GM19193 (cell line): ENCODE data around the gene CCM2L.

Source experiments
- POLR2A ChIP-seq: IDR thresholded peaks from 4 replicates; pipeline ENCODE4 v1.6.1; 2011; ENCODE audit not compliant: insufficient read depth, insufficient read length; ENCODE audit errors: extremely low read depth

Gene CCM2L

GRCh38 chr20:32034581-32035425, 24.6 kb downstream of the CCM2L start:
- no peak for TF ChIP-seq POLR2A

DNA sequence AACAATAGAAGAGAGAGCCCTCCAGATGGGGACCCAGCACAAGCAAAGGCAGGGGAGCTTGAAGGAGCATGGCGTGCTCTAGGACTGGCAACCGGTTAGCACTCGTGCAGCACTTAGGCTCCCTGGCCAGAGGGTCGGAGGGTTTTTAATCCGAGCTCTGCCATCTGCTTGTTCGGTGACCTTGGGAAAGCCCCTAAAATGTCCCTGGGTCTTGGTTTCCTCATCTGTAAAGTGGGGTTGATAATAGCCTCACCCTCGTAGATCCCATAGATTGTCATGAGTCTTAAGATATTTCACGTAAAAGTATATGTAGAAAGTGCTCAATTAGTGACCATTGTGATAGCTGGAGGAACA, 25.2 kb downstream of the CCM2L start:
- TF ChIP-seq POLR2A: no peak

- no peak for TF ChIP-seq POLR2A
These were observed 26.0 kb downstream of the CCM2L start for GRCh38 chr20:32036252-32036651.

DNA sequence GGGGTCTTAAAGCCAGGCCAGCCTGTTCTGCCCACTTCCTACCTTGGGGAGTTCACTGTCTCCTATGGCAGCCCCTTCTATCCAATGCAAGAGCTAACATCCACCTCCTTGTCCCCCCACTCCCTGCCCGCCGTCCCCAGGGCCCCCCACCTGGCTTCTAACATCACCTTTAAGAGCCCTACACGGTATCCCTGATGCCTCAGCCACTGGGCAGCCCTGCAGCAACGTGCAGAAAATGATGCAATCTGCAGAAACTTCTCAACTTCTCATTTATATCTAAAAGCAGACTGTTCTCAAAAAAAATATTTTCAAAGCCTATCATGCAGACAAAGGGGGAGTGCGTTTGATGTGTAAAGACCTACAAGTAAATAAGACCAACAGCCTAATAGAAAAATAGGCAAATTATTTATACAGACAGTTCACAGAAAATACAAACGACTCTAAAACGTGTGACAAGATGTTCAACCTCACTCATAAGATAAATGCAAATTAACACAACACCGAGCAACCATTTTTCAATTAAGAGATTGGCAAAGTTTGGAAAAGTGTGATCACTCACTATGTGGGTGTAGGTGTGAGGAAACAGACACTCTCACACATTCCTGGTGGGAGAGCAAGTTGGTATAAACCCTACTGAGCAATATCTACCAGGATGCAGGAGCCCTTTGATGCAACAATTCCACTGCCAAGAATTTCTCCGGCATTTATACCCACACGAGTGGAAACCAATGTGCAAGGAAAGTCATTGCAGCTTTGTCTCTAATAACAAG, 26.7 kb downstream of the CCM2L start:
- TF ChIP-seq POLR2A: no peak

GRCh38 chr20:32037929-32038328, 27.7 kb downstream of the CCM2L start:
- no peak for TF ChIP-seq POLR2A

- TF ChIP-seq POLR2A: no peak
These were observed 30.1 kb downstream of the CCM2L start for GRCh38 chr20:32040142-32040953.

DNA sequence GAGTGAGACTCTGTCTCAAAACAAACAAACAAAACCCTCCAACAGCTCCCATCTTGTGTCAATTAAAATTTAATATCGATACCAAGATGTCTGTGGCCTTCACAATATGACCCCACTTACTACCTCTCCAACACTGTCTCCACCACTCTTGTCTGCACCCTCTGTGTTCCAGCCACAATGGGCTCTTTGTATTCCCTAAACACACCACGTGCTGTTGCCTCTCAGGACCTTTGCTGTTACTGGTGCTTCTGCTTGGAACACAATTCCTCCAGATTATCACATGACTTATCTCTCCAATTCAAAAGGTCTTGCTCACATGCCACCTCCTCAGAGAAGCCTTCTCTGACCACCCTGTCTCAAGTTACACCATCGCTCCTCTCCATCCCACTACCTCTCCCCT, 35.8 kb downstream of the CCM2L start:
- no peak for TF ChIP-seq POLR2A

- TF ChIP-seq POLR2A: no peak
These were observed 40.1 kb downstream of the CCM2L start for GRCh38 chr20:32050324-32050841.

DNA sequence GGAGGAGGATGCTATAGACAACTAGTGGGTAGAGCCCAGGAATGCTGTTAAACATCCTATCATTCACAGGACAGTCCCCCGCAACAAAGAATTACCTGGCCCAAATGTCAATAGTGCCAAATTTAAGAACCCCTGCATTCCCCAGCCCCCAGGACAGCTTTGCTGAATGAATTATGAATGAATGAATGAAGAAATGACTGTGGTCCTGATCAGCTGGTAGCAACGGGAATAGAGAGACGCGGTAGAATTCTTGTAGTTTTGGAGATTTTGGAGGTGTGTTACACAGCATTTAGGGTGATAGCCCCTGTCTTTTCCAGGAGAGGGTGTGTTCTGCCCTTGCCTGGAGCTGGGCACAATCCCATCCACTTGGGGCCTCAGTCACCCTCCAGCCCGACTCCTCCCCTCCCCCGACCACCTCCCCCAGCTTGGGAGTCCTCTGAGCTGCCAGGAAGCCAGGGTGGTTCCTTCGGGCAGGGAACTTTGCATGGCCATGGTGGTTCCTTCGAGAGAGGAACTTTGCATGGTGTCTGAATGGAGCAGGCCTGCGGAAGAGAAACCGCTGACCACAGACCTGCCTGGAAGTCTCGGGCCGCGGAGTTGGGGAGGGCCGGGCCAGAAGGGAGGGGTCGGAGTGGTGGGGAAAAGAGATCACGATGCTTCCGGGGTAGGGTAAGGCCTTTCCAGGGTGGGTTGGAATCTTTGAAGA, 40.8 kb downstream of the CCM2L start:
- TF ChIP-seq POLR2A: no peak

- no peak for TF ChIP-seq POLR2A
These were observed 41.5 kb downstream of the CCM2L start for GRCh38 chr20:32051720-32052089.

DNA sequence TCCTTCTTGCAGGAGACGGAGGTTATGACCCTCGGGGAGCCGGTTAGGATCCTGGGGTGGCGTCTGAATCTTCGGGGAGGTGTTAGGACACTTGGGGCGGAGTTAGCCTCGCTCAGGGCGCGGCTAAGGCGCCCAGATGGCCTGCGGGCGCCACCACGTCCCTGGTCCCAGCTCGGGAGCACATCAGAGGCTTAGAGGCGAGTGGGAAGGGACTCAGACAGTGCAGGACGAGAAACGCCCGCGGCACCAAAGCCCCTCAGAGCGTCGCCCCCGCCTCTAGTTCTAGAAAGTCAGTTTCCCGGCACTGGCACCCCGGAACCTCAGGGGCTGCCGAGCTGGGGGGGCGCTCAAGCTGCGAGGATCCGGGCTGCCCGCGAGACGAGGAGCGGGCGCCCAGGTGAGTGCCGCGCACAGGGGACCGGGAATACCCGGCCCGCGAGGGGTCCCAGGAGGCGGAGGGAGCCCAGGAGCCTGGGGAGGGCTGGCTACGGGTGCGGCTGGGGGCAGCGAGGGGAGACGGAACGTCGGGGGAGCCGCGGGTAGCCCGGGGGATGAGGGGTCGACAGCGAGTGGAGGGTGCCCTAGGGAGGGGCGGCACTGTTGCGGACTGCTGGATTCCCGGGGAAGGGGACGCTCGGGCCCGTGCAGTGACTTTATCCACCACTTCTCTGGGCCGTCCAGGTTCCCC, 42.0 kb downstream of the CCM2L start, which contains the start of gene HCK:
TSS of gene HCK (plus strand) at position 153 of the 688 bp plus-strand sequence.
- TF ChIP-seq POLR2A: no peak

GRCh38 chr20:32052778-32053362, 42.6 kb downstream of the CCM2L start:
- TF ChIP-seq POLR2A: no peak

DNA sequence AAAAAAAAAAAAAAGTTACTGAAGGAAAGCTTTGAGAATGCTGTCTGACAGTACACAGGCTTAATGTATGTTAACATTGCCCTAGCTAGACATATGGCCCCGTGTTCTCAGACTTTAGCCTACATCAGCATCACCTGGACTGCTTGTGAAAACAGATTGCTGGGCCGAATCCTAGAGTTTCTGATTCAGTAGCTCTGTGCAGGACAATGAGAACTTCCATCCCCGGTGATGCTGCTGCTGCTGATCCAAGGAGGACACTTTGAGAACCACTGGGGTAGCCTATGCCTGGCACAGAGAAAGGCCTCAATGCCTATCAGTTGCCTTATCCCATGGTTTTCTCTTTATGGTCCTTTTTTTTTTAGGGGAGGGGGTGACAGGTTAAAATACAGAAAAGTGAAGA, 43.4 kb downstream of the CCM2L start:
- no peak for TF ChIP-seq POLR2A

GRCh38 chr20:32056708-32057483, 46.7 kb downstream of the CCM2L start:
- no peak for TF ChIP-seq POLR2A
